MM.1S (cell line): ENCODE measurements around the gene C12orf42.

ENCODE experiments used
- DNase-seq: peaks from one replicate; pipeline ENCODE4 v3.0.0-alpha.2; 2015
- H2AFZ ChIP-seq: fragments of 300-600 bp; sonication (generic); 2 replicates; pipeline ENCODE4 v1.6.0; 2016; ENCODE audit warnings: antibody characterized with exemption, low read length
- H3F3A ChIP-seq: fragments of 300-600 bp; sonication (generic); 2 replicates; pipeline ENCODE4 v1.6.1; 2016; ENCODE audit warnings: mild to moderate bottlenecking, antibody characterized with exemption, low read length, moderate library complexity, mixed read lengths; ENCODE audit not compliant: insufficient read depth
- H3K27ac ChIP-seq: fragments of 300-600 bp; sonication (generic); 2 replicates; pipeline ENCODE4 v1.5.1; 2016; ENCODE audit warnings: mild to moderate bottlenecking, low read length
- H3K27me3 ChIP-seq: fragments of 300-600 bp; sonication (generic); replicated peaks from 2 replicates; pipeline ENCODE4 v1.6.0; 2016; ENCODE audit warnings: low read length; ENCODE audit not compliant: insufficient read depth
- H3K36me3 ChIP-seq: fragments of 300-600 bp; sonication (generic); replicated peaks from 2 replicates; pipeline ENCODE4 v1.6.1; 2016; ENCODE audit warnings: mild to moderate bottlenecking, low read length, mixed read lengths; ENCODE audit not compliant: insufficient read depth
- H3K4me1 ChIP-seq: fragments of 300-600 bp; sonication (generic); 2 replicates; pipeline ENCODE4 v1.6.1; 2016; ENCODE audit warnings: low read length, mixed read lengths
- H3K4me2 ChIP-seq: fragments of 300-600 bp; sonication (generic); 2 replicates; pipeline ENCODE4 v1.6.0; 2016; ENCODE audit warnings: low read depth, low read length
- H3K4me3 ChIP-seq: fragments of 300-600 bp; sonication (generic); 2 replicates; pipeline ENCODE4 v1.5.1; 2016; ENCODE audit warnings: low read length, mixed read lengths
- H3K79me2 ChIP-seq: fragments of 300-600 bp; sonication (generic); 2 replicates; pipeline ENCODE4 v1.6.1; 2016; ENCODE audit warnings: mixed run types, low read length, mixed read lengths
- H3K9ac ChIP-seq: fragments of 300-600 bp; sonication (generic); 2 replicates; pipeline ENCODE4 v1.6.1; 2016; ENCODE audit warnings: low read length, mixed read lengths
- H3K9me2 ChIP-seq: fragments of 300-600 bp; sonication (generic); replicated peaks from 2 replicates; pipeline ENCODE4 v1.6.1; 2016; ENCODE audit warnings: mild to moderate bottlenecking, low read length, mixed read lengths; ENCODE audit not compliant: insufficient read depth
- H3K9me3 ChIP-seq: fragments of 300-600 bp; sonication (generic); replicated peaks from 2 replicates; pipeline ENCODE4 v1.6.1; 2016; ENCODE audit warnings: mild to moderate bottlenecking, low read length, mixed read lengths; ENCODE audit not compliant: insufficient read depth
- H4K20me1 ChIP-seq: fragments of 300-600 bp; sonication (generic); 2 replicates; pipeline ENCODE4 v1.6.1; 2016; ENCODE audit warnings: mild to moderate bottlenecking, low read length, moderate library complexity, mixed read lengths; ENCODE audit not compliant: insufficient read depth
- EZH2 ChIP-seq: fragments of 300-600 bp; sonication (generic); optimal IDR thresholded peaks from 2 replicates; pipeline ENCODE3; 2017; ENCODE audit warnings: low read depth, mild to moderate bottlenecking, antibody characterized with exemption, low read length, mixed read lengths
- EZH2phosphoT487 ChIP-seq: fragments of 300-600 bp; sonication (generic); IDR thresholded peaks from 2 replicates; pipeline ENCODE4 v1.6.1; 2018; ENCODE audit warnings: antibody characterized with exemption, low read length
- TF ChIP-seq, protein P1 (sequence below): fragments of 300-600 bp; sonication (generic); IDR thresholded peaks from 2 replicates; pipeline ENCODE4 v1.5.1; 2016; ENCODE audit warnings: antibody characterized with exemption, low read length, mixed read lengths

Gene C12orf42

DNA sequence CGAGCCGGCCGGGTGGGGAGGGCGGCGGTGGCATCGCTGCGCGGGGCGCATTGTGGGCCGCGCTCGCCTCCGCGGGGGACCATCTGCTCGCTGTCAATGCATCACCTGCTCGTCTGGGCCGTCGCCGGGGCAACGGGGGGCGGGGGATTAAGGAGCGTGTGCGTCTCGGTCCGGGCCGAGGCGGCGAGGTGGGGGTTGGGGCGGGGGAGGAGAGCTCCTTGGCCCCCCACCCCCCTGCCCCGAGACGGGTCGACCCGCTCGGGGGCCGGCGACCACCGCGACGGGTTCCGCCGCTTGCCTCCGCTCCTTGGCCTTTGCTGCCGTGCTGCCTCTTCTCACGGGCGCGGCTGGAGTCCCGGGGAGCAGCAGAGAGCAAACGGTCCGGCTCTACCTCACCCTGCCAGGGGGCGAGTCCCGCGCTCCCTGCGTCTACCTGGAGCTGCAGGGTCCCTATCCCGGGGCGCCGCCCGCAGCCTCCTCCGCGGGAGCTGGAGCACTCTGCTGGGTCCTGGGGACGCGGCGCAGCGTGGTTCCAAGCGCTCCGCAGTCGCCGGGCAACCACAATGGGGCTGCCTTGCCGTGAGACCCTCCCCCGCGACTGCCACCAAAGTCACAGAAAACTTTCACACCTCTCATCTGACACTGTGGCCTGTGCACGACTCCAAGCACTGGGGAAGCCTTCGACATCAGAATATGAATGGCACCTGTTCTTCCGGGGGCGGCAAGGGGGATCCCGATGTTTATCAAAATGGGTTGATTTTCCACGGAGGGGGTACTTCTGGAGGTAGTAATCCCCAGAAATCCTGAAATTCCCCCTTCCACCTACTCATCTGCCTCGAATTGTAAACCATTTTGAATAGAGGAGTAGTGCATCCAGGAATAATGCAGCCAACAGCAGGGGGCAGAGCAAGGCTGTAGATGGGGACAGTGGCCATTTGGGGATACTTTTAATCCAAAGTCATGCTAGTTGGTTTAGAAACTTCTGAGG lies at the start of gene C12orf42:
C12orf42 (minus strand) TSS at position 500 of the 988 bp plus-strand sequence. CDS start 17,542 bp downstream, outside the sequence.
- peak within 1 kb of the TSS; percentile 79 for H2AFZ ChIP-seq

DNA sequence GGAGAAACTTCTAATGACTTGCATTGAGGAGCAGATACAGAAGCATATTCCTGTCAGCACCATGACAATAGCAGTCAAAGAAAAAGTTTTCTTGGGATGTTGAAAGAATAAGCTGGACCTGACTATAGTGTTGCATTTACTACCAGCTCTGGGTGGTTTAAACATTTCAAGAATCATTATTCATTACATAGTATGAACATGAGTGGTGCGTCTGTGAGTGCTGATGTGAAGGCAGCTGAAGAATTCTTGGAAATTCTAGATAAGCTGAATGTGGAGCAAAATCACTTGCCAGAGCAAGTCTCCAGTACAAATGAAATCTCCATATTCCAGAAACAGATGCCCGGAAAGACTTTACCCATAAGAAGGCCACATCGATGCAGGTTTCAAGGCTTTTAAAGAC lies 46.3 kb upstream of the C12orf42 start:
- no peaks in the 10 kb centered on the region for H3K79me2 ChIP-seq
- H3K4me3 ChIP-seq: no peak overlapping the region
- H2AFZ ChIP-seq: no peak overlapping the region
- DNase-seq: no peak
- H3K9me3 ChIP-seq: no peaks in the 10 kb centered on the region
- H4K20me1 ChIP-seq: no peaks in the 10 kb centered on the region
- H3K36me3 ChIP-seq: no peaks in the 10 kb centered on the region
- no peak overlapping the region for H3K4me2 ChIP-seq
- H3K9ac ChIP-seq: no peak overlapping the region
- no peaks in the 10 kb centered on the region for H3K4me1 ChIP-seq
- H3K27me3 ChIP-seq: no peaks in the 10 kb centered on the region
- H3F3A ChIP-seq: no peaks in the 10 kb centered on the region
- TF ChIP-seq EZH2phosphoT487 (no peak), EZH2 (no peak)
- TF ChIP-seq, protein P1, sequence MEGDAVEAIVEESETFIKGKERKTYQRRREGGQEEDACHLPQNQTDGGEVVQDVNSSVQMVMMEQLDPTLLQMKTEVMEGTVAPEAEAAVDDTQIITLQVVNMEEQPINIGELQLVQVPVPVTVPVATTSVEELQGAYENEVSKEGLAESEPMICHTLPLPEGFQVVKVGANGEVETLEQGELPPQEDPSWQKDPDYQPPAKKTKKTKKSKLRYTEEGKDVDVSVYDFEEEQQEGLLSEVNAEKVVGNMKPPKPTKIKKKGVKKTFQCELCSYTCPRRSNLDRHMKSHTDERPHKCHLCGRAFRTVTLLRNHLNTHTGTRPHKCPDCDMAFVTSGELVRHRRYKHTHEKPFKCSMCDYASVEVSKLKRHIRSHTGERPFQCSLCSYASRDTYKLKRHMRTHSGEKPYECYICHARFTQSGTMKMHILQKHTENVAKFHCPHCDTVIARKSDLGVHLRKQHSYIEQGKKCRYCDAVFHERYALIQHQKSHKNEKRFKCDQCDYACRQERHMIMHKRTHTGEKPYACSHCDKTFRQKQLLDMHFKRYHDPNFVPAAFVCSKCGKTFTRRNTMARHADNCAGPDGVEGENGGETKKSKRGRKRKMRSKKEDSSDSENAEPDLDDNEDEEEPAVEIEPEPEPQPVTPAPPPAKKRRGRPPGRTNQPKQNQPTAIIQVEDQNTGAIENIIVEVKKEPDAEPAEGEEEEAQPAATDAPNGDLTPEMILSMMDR: no peak
- H3K9me2 ChIP-seq: no peaks in the 10 kb centered on the region
- no peak overlapping the region for H3K27ac ChIP-seq

More for the DNA sequence above, at the start of gene C12orf42:
- H3K27ac ChIP-seq: no peak within 1 kb of the TSS
- no peaks in the 10 kb centered on the region; the same call in 1 of the 2 replicates for H4K20me1 ChIP-seq
- peak; percentile 43 for DNase-seq
- H3K36me3 ChIP-seq: no peaks in the 10 kb centered on the region
- H3K4me2 ChIP-seq: peak within 1 kb of the TSS; percentile 94
- TF ChIP-seq EZH2phosphoT487: no peak
- TF ChIP-seq, protein P1: peak; percentile 75
- H3K79me2 ChIP-seq: no peaks in the 10 kb centered on the region
- no peaks in the 10 kb centered on the region for H3K9me2 ChIP-seq
- no peaks in the 10 kb centered on the region for H3K4me1 ChIP-seq
- peak within 1 kb of the TSS; percentile 64 for H3K4me3 ChIP-seq
- H3F3A ChIP-seq: no peaks in the 10 kb centered on the region
- peaks cover 12% of the 10 kb centered on the region; the same call in 1 of the 2 replicates for H3K27me3 ChIP-seq
- no peaks in the 10 kb centered on the region for H3K9me3 ChIP-seq
- peak within 1 kb of the TSS; percentile 29; the same call in 1 of the 2 replicates for H3K9ac ChIP-seq

DNA sequence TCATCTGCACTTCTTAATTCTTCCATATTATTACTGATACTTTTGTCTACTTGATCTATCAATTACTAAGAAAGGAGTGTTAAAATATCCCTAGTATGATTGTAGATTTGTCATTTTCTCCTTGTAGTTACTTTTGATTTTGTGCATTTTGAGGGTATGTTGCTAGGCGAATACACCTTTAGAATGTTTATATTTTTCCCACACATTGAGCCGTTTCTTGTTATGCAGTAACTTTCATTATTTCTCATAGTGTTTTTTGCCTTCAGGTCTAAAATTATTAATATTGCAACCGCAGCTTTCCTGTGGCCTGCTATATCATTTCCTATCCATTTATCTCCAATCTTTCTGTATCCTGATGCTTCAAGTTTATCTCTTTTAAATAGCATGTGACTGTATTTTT lies 44.6 kb upstream of the C12orf42 start:
- H3K36me3 ChIP-seq: no peaks in the 10 kb centered on the region
- no peaks in the 10 kb centered on the region for H3K79me2 ChIP-seq
- H3K9me2 ChIP-seq: no peaks in the 10 kb centered on the region
- no peaks in the 10 kb centered on the region for H3F3A ChIP-seq
- DNase-seq: no peak
- H4K20me1 ChIP-seq: no peaks in the 10 kb centered on the region
- H3K27me3 ChIP-seq: no peaks in the 10 kb centered on the region
- no peak overlapping the region for H3K4me2 ChIP-seq
- TF ChIP-seq, protein P1: no peak
- TF ChIP-seq EZH2phosphoT487: no peak
- no peak for TF ChIP-seq EZH2
- H3K9ac ChIP-seq: no peak overlapping the region
- H3K4me3 ChIP-seq: no peak overlapping the region
- H3K9me3 ChIP-seq: no peaks in the 10 kb centered on the region
- no peak overlapping the region for H2AFZ ChIP-seq
- H3K27ac ChIP-seq: no peak overlapping the region
- no peaks in the 10 kb centered on the region for H3K4me1 ChIP-seq
